GM12878 (cell line): ENCODE results near the gene LIN52. TPM values are rescaled to one million over a fixed set of nuclear protein-coding genes. Genes with fewer than 3 reads are reported as not detected.

ENCODE experiments used
- ATAC-seq: fragments of 200-7000 bp; cut with Tn5 transposase; 3 replicates; pipeline ENCODE4 v1.9.1; 2020; ENCODE audit warnings: mild to moderate bottlenecking, moderate library complexity
- BruUV-seq: library from RNA; stranded (reverse); fragments of 400-500 nt; replicated peaks from 2 replicates; lab custom pipeline; 2021; lab: Mats Ljungman, UMichigan
- CTCF ChIA-PET: fragments of 300-600 bp; sonication (Branson Sonifier 250); formaldehyde crosslinking; extraction: SDS; loops from one replicate; lab custom pipeline; 2021; ENCODE audit warnings: inconsistent platforms; lab: Yijun Ruan, JAX
- POLR2A ChIA-PET: fragments of 350-600 bp; formaldehyde crosslinking; extraction: SDS; loops from one replicate; lab custom pipeline; 2021; ENCODE audit warnings: inconsistent platforms; lab: Charles Lee
- RAD21 ChIA-PET: fragments of 300-600 bp; sonication (Branson Sonifier 250); formaldehyde crosslinking; loops from one replicate; lab custom pipeline; 2023; ENCODE audit warnings: antibody characterized with exemption; ENCODE audit not compliant: unreplicated experiment; lab: Charles Lee
- SMC1A ChIA-PET: fragments of 300-600 bp; sonication (Branson Sonifier 250); formaldehyde crosslinking; loops from one replicate; lab custom pipeline; 2023; ENCODE audit not compliant: unreplicated experiment, uncharacterized antibody; lab: Charles Lee
- DNase-seq: peaks from one replicate; pipeline ENCODE4 v3.0.0-alpha.2; 2011; ENCODE audit warnings: low read depth, low spot score
- FAIRE-seq: peaks from 3 replicates; lab custom pipeline; 2011; peaks lifted over from hg19 to GRCh38; lab: Jason Lieb, UNC
- H2AFZ ChIP-seq: 2 replicates; pipeline ENCODE4 v1.6.0; 2011; ENCODE audit warnings: low read depth, low read length, control low read depth; ENCODE audit not compliant: control insufficient read depth
- H3K27ac ChIP-seq: 2 replicates; pipeline ENCODE4 v1.5.1; 2011; ENCODE audit warnings: control low read depth; ENCODE audit not compliant: control insufficient read depth, insufficient read depth
- H3K27me3 ChIP-seq, 2 experiments: replicated peaks in 1 of 2; 2 replicates each; pipeline versions ENCODE4 v1.6.0 to v1.6.1; 2011; ENCODE audit warnings: low read length in 1 of 2; ENCODE audit not compliant: control insufficient read depth in 2 of 2, insufficient read depth in 2 of 2
- H3K36me3 ChIP-seq, 2 experiments: 2 replicates each; pipeline ENCODE4 v1.5.1; 2011; ENCODE audit warnings: low read length in 1 of 2; ENCODE audit not compliant: control insufficient read depth in 2 of 2, insufficient read depth in 2 of 2
- H3K4me1 ChIP-seq: 2 replicates; pipeline ENCODE4 v1.6.1; 2011; ENCODE audit warnings: mild to moderate bottlenecking, low read length, moderate library complexity, mixed read lengths; ENCODE audit not compliant: control insufficient read depth, insufficient read depth
- H3K4me2 ChIP-seq: 2 replicates; pipeline ENCODE4 v1.6.0; 2011; ENCODE audit warnings: control low read depth; ENCODE audit not compliant: control insufficient read depth, insufficient read depth
- H3K4me3 ChIP-seq: fragments of 200-600 bp; sonication (generic); 2 replicates; pipeline ENCODE4 v1.5.1; 2016
- H3K79me2 ChIP-seq: 2 replicates; pipeline ENCODE4 v1.6.0; 2011; ENCODE audit warnings: low read length; ENCODE audit not compliant: control insufficient read depth, insufficient read depth
- H3K9ac ChIP-seq: 2 replicates; pipeline ENCODE4 v1.8.0; 2011; ENCODE audit warnings: low read length, control low read depth, mixed read lengths; ENCODE audit not compliant: control insufficient read depth, insufficient read depth
- H3K9me3 ChIP-seq: replicated peaks from 3 replicates; pipeline ENCODE4 v1.5.1; 2011; ENCODE audit warnings: mild to moderate bottlenecking, low read length; ENCODE audit not compliant: control insufficient read depth, insufficient read depth
- H4K20me1 ChIP-seq: 2 replicates; pipeline ENCODE4 v1.6.0; 2011; ENCODE audit not compliant: control insufficient read depth, insufficient read depth
- CEBPB ChIP-seq, 2 experiments: fragments of 150-350 bp in 1 of 2; IDR thresholded peaks; 2 replicates each; pipeline ENCODE4 v1.6.1; 2012 to 2014; ENCODE audit warnings: low read depth in 2 of 2, low read length in 2 of 2, borderline replicate concordance in 1 of 2, inconsistent platforms in 1 of 2
- CHD1 ChIP-seq: IDR thresholded peaks from 2 replicates; pipeline ENCODE4 v1.6.1; 2012; ENCODE audit warnings: low read depth, low read length, improper control_type of control experiment
- PAX5 ChIP-seq: IDR thresholded peaks from 2 replicates; pipeline ENCODE4 v1.6.1; 2011; ENCODE audit warnings: low read depth, low read length, borderline replicate concordance
- TCF12 ChIP-seq: IDR thresholded peaks from 2 replicates; pipeline ENCODE4 v1.6.1; 2011; ENCODE audit warnings: low read depth, mild to moderate bottlenecking, low read length
- WGBS: methylation state at CpG from one replicate; pipeline ENCODE4 v1.1.6; 2016; ENCODE audit warnings: low lambda C conversion rate; ENCODE audit not compliant: insufficient replicate concordance, insufficient coverage; ENCODE audit errors: missing lambda C conversion rate; 5-methylcytosine and 5-hydroxymethylcytosine counted together
- in situ Hi-C: fragments of 300-500 bp; cut with MboI; formaldehyde crosslinking; loops from 9 replicates; pipeline ENCODE4 v1.14.3; 2018; ENCODE audit warnings: mixed read lengths
- intact Hi-C: fragments of 100-400 bp; cut with micrococcal nuclease; formaldehyde crosslinking; loops from one replicate; pipeline ENCODE4 v1.14.2; 2022; ENCODE audit not compliant: unreplicated experiment
- polyA plus RNA-seq, 11 experiments: library from polyadenylated mRNA; depleted of rRNA in 4 of 11; unstranded in 6 of 11; stranded (reverse) in 5 of 11; fragments of >200 nt; fragmentation: Nextera tagmentation in 4 of 11; fragmentation: Illumina TruSeq in 1 of 11; extraction: Ambion mirVana in 4 of 11; extraction: Trizol in 1 of 11; gene quantifications; 1 replicate in 1 of 11; 2 replicates in 10 of 11; pipeline versions ENCODE4 v1.2.1 to v1.2.3, GENCODE V29; 2011 to 2016; ENCODE audit warnings: inconsistent platforms in 2 of 11, missing spikeins in 2 of 11, low read depth in 1 of 11
- total RNA-seq, 4 experiments: library from RNA; depleted of rRNA in 3 of 4; stranded (reverse); fragments of >200 nt in 3 of 4; fragmentation: Illumina TruSeq in 1 of 4; extraction: Trizol in 1 of 4; gene quantifications; 2 replicates each; pipeline versions ENCODE4 v1.2.1 to v1.2.3, GENCODE V29; 2013 to 2021

The LIN52 gene
- total and polyA plus RNA-seq, 10 of the 15 experiments (the other 5 are each of a cell fraction or from before 2014, with no cell fraction given), result 13.3 to 30.9 (median 19.9) TPM

DNA sequence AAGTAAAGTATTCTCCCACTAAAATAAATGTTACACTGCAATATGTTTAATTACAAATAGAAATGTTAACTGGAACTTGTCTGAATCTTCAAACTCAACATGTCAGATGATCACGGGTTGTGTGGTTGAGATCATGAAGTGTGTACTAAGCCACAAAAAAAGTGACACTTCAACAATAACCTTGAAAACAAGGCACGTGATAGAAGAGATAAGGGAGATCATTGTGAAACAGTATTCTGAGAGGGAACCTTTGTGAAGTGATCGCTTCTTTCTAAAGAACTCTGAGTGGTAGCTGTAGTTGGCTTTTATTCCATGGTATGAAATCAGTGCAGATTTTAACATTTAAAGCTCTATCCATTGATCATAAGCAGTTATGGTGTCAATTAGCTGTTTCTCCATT, 60.0 kb downstream of the LIN52 start:
- TF ChIP-seq PAX5, result no peak
- TF ChIP-seq TCF12, result no peak
- ChIA-PET CTCF (no interaction called here), POLR2A (no interaction called here), SMC1A (no interaction called here), RAD21 (no interaction called here)
- no peak overlapping the region for H3K27ac ChIP-seq
- ATAC-seq (no peak), FAIRE-seq (no peak), DNase-seq (no peak)
- no peaks in the 10 kb centered on the region for H3K36me3 ChIP-seq
- WGBS, result 84% methylated on average over 3 of the region's 3 CpGs
- no peaks in the 10 kb centered on the region for H3K79me2 ChIP-seq
- H3K4me2 ChIP-seq, result no peak overlapping the region
- intact Hi-C loops, result no loop called here
- H2AFZ ChIP-seq, result no peak overlapping the region
- H4K20me1 ChIP-seq, result no peaks in the 10 kb centered on the region
- H3K4me1 ChIP-seq, result no peaks in the 10 kb centered on the region
- H3K27me3 ChIP-seq, result no peaks in the 10 kb centered on the region
- H3K4me3 ChIP-seq, result no peak overlapping the region
- in situ Hi-C loops, result no loop called here
- H3K9ac ChIP-seq, result no peak overlapping the region
- no TSS peak for BruUV-seq
- H3K9me3 ChIP-seq, result no peaks in the 10 kb centered on the region

DNA sequence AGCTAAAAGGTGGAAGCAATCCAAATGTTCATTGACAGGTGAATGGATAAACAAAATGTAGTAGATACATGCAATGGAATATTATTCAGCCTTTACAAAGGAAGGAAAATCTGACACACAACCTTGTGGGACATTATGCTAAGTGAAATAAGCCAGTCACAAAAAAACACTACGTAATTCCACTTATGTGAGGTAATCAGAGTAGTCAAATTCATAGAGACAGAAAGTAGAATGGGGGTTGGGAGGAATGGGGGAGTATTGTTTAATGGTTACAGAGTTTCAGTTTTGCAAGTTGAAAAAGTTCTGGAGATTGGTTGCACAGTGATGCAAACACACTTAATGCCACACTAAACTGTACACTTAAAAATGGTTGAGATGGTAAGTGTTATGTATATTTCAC, 62.8 kb downstream of the LIN52 start:
- SMC1A ChIA-PET, result no interaction called here
- no peak overlapping the region for H3K4me2 ChIP-seq
- 92% methylated on average over 1 of the region's 1 CpG for WGBS
- BruUV-seq, result no TSS peak
- no peaks in the 10 kb centered on the region for H3K36me3 ChIP-seq
- in situ Hi-C loops, result no loop called here
- FAIRE-seq (no peak), ATAC-seq (no peak), DNase-seq (no peak)
- no peak overlapping the region for H3K27ac ChIP-seq
- TF ChIP-seq CEBPB (IDR thresholded peaks at IDR 0.05; ENCODE audit: borderline replicate concordance in 1 of 2, low read depth in 2 of 2, low read length in 2 of 2) (no peak), CHD1 (no peak)
- H3K9me3 ChIP-seq, result no peaks in the 10 kb centered on the region
- H3K4me1 ChIP-seq, result no peaks in the 10 kb centered on the region
- intact Hi-C loops, result no loop called here
- H3K4me3 ChIP-seq, result no peak overlapping the region
- H3K27me3 ChIP-seq, result no peaks in the 10 kb centered on the region
- RAD21 ChIA-PET, result no interaction called here
- CTCF ChIA-PET, result no interaction called here
- no peak overlapping the region for H3K9ac ChIP-seq
- POLR2A ChIA-PET, result no interaction called here
- no peak overlapping the region for H2AFZ ChIP-seq
- H3K79me2 ChIP-seq, result no peaks in the 10 kb centered on the region
- H4K20me1 ChIP-seq, result no peaks in the 10 kb centered on the region
